GM18520 (cell line): ENCODE measurements around the gene SPACDR.

Experiments
- ATAC-seq: cut with Tn5 transposase; IDR thresholded peaks from one replicate; pipeline ENCODE4 v1.9.1; 2021; ENCODE audit not compliant: unreplicated experiment

SPACDR gene

DNA sequence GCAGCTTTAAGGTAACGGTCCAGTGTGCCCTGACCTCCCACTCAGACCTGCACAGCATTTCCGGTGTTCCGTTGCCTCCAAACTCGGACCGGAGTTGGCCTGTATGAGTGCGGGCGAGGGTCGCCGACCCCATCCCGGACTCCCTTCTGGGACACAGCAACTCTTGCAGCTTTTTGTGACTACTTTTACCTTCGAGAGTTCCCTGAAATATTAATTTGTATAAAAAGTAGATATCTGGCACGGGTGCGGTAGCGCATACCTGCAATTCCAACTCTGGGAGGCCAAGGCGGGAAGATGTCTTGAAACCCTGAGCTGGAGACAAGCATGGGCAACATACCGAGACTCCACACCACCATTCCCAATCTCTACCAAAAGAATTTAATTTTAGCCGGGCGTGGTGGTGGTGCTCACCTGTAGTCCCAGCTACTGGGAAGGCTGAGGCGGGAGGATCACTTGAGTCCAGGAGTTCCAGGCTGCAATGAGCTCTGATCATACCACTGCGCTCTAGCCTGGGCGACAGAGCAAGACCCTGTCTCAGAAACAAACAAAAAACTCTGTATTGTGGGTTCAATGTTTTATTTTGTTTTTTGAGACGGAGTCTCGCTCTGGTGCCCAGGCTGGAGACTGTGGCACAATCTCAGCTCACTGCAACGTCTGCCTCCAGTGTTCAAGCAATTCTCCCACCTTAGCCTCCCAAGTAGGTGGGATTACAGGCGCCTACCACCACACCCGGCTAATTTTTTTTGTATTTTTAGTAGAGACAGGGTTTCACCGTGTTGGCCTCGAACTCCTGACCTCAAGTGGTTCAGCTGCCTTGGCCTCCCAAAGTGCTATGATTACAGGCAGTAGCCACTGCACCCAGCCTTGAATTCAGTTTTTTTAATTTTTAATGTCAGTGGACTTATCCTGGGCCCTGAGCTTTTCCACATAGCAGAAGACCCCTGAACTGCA is 26.6 kb downstream of the SPACDR start:
- no peak for ATAC-seq

DNA sequence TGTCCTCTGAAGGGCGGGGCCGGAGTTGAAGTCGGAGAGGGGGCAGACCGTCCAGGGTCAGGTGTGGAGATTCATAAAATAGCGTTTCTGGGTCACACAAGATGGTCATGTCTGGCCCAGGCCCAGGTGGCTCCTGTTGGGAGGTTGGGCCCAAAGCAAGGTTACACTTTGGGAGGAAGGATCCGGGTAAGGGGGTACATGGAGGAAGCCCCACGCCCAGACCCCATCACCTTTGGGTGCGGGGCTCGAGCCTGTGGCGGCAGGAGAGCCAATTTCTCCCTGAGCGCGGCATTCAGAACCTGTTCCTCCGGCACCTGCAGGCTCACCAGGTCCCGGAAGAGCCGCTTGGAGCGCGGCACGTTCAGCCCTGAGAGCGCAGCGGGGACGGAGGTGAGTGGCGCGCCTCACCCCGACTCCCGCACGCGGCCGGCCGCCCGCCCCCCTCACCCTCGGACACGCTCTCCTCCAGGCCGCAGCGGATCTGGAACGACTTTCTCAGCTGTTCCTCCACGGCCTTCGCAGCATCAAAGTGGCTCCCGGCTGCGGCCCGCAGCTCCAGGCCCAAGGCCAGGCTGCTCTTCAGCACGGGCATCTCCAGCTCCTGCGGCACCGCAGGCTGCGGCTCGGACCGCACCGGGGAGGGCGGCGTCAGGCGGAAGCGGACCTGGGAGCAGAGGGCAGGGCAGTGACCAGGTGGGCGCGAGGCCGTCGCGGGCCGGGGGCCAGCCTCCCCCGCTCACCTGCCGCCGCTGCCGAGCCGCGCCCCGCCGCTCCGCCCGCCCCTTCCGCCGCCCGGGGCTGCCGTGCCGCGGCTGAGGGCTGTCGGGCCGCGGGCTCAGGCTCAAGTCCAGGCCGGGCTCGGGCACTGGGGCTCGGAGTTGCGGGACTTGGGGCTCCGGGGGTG is 28.4 kb downstream of the SPACDR start:
- peak; percentile 19 for ATAC-seq

DNA sequence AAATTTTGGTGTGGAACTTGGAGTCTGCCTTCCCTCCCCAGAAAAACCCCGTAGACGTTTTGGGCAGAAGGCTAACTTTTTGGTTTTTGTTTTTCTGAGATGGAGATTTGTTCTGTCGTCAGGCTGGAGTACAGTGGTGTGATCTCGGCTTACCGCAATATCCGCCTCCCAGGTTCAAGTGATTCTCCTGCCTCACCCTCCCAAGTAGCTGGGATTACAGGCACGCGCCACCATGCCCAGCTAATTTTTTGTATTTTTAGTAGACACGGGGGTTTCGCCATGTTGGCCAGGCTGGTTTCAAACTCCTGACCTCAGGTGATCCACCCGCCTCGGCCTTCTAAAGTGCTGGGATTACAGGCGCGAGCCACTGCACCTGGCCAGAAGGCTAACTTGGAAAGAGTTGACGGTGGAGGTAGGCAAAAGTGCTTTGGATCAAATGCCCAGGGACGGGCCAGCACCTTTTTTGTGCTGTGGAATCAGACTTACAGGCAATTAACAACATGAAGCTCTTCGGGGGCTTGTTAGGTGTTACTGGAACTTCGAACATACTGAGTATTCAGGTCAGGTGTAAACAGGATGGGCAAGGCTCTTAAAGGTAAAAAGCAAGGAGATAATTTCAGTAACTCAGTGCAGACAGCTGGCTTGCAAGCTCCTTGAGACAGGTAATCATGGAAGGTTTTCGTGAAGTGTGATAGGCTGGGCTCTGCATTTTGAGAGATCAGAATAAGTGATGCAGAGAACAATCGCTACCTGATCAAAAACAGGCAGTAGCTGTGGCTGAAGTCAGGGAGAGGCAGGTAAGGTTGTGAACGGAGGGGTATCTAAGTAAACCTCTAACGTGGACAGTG is 29.5 kb downstream of the SPACDR start:
- ATAC-seq, result no peak

DNA sequence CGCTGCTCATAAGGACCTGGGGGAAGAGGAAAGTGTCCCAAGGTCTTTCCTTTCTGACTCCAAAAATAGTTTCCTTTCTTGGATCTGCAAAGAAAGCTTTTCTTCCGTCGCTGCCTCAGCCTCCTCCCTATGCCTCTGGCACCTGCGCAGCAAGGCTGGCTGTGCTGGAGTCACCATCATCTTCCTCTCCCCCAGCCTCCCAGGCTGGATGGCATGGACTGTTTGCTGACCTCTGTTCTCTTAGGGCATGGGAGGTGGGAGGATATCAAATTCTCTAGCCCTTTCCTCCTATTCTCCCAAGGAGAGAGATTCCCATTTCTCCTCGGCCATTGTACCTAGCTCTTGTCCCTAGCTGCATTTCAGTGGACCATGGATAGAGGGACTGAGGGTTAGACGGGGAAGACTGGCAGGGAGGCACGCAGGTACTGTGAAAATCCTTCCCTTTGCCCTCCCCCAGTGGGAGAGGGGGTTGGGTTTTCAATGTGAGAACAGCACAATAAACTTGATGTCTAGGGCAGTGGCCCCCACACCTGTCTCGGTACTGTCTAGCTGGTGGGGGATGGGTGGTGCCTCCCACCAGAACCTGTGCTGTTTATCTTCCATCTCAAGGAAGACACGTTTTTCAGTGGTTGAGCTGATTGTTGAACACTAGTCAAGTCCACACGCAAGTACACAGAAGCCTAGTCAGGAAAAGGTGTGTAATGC is 30.3 kb downstream of the SPACDR start:
- no peak for ATAC-seq

DNA sequence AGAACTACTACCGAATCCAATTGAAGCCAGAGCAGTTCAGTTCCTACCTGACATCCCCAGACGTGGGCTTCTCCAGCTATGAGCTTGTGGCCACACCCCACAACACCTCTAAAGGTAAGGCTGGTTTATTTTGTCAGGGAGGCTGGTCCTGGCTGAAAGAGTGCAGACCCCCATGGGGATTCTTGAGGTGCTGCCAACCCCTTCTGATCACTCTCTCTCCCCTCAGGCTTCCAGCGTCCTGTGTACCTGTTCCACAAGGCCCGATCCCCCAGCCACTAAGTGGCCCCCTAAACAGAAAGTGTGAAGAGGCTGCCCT is 30.8 kb downstream of the SPACDR start:
- ATAC-seq, result no peak

DNA sequence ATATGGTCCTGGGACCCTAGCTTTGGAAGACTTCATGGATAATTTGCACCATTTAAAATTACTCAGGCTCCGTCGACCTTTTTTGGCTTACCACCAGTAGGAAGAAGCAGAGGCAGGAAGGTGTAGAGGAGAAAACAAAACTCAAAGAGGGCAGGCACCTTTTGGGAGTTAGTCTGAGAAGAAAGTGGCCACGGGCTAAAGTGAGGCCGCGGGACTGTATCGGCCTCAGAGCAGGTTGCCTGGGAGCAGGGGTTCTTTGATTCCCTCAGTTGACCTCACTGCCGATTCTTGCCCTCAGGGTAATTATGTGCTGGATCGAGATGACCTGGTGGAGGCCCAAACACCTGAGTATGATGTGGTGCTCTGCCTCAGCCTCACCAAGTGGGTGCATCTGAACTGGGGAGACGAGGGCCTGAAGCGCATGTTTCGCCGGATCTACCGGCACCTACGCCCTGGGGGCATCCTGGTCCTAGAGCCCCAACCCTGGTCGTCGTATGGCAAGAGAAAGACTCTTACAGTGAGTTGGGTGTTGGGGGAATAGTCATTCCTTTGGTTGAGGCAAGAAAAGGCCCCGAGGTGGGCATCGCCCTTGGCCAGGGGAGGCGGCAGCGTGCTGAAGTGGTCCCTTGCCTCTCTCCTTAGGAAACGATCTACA is 31.3 kb downstream of the SPACDR start:
- no peak for ATAC-seq

DNA sequence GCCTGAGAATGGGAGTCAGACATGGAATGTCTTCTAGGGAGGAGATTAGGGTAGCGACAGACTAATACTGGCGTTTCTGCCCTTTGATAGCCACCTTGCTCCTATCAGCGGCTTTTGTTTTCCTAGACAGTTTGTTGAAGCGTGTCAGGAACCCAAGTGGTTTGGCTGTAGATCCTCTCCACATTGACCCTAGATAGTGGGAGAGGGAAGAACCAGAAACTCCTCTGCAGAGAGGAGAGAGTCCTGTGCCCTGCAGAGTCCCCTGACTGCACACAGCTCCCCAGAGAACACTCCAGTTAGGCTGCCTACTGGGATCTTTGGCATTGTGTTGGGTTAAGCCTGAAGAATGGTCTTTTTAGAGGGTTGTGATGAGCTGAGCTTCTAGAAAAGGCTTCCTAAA is 32.0 kb downstream of the SPACDR start:
- no peak for ATAC-seq

DNA sequence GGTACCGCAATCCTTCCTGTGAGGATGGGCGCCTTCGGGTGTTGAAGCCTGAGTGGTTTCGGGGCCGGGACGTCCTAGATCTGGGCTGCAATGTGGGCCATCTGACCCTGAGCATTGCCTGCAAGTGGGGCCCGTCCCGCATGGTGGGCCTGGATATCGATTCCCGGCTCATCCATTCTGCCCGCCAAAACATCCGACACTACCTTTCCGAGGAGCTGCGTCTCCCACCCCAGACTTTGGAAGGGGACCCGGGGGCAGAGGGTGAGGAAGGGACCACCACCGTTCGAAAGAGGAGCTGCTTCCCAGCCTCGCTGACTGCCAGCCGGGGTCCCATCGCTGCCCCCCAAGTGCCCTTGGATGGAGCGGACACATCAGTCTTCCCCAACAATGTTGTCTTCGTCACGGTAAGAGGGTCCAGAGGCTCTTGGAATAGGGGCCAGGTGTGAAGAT is 32.7 kb downstream of the SPACDR start:
- no peak for ATAC-seq

DNA sequence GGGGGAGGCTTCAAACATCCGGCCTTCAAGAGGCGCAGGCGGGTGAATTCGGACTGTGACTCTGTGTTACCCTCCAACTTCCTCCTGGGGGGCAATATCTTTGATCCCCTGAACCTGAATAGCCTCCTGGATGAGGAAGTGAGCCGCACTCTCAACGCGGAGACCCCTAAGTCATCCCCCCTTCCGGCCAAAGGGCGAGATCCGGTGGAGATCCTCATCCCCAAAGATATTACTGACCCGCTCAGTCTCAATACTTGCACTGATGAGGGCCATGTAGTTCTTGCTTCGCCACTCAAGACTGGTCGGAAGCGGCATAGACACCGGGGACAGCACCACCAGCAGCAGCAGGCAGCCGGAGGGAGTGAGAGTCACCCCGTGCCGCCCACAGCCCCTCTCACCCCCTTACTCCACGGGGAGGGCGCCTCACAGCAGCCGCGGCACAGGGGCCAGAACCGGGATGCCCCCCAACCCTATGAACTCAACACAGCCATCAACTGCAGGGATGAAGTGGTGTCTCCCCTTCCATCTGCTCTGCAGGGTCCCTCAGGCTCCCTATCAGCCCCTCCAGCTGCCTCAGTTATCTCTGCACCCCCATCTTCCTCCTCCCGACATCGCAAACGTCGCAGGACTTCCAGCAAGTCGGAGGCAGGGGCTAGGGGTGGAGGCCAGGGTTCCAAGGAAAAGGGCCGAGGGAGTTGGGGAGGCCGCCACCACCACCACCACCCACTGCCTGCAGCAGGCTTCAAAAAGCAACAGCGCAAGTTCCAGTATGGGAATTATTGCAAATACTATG is 33.4 kb downstream of the SPACDR start:
- ATAC-seq, result no peak

DNA sequence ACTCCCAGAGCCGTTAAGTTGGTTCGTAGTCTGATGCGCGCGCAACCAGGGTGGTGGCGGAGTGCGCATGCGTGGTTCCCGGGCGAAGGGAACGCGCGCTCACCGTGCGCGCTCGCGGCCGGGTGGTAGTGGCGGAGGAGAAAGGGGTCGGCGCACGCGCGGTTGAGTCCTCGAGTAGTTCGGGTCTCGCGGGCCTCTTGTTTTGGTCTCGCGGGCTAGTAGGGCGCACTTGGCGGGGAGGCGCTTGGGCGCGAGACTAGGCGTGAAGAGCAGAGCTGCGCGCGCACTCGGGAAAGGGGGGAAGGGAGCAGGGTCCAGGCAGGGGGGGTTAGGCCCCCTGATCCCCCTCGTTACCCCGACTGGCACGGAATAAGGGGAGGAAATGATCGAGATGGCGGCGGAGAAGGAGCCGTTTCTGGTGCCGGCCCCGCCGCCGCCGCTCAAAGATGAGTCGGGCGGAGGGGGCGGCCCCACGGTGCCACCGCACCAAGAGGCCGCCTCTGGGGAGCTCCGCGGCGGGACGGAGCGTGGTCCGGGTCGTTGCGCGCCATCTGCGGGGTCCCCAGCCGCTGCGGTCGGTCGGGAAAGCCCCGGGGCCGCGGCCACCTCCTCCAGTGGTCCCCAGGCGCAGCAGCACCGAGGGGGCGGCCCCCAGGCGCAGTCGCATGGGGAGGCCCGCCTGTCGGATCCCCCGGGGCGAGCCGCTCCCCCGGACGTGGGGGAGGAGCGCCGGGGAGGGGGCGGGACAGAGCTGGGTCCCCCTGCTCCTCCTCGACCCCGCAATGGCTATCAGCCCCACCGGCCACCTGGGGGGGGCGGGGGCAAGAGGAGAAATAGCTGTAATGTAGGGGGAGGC is 34.2 kb downstream of the SPACDR start, which contains the start of gene MEPCE:
TSS of gene MEPCE (plus strand) at position 195 of the 856 bp plus-strand sequence. CDS start at position 383, 188 bp downstream.
- ATAC-seq, result peak; percentile 21

DNA sequence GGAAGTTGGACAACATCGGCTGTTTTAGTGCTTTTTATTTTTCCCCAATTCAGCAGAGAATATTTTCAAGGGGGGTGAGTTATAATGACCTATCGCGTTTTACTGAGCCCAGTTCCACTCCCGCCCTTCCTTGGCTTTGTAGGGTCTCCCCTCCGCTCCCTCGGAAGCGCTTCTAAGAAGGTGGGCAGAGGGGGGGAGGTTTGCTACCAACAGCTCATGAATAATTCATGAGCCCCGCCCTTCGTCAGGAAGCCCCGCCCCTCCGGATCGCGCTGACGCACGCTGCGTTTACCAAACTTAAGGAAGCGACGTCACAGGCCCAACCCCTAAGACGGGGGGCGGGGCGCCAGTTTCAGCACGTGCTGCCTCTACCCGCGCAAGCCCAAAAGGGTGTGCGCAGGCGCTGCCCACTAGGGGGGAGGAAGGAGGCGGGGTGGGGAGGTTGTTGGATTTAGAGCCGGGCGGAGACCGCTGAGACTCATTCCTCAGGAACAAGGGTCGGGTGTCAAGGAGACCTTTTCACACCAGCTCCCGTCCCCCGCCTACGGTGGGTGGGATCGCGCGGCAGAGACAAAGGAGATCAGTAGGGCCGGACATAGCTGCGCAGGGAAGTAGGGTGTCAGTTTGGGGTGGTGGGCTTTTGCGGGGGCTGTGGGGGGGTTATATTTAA is 35.0 kb downstream of the SPACDR start:
- ATAC-seq, result peak; percentile 23

DNA sequence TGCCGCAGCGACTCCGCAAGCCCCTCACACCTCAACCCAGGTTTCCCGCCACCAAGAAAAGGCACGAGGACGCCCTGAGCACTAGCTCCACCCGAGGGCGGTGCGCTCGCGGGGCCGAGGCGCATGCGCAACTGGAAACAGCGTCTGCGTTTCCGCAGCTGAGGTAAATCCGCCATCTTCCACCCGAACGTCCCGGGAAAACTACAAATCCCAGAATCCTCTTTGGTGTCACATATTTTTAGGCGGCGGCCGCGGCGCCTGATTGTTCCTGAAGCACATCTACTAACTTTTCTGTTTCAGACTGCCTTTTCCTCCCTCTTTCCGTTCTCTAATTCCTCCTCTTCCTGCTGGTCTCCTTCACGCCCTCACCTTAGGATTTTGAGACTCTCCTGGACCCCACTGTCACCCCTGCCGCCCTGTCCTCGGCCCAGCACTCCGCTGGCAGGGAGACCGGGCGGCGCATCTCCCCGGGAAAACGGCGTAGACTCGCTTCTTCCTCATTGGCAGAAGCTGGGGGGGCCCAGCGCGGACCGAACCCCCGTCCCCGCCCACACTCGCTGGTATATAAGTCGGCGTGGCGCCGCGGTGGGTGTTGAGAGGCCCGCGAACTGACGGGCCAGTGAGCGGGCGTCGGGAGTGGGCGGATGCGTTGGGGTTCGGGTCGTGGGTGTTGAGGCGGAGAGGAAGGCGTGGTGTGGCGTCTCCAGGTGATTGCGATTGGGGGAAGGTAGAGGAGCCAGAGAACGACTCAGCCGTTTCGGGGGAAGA is 35.7 kb downstream of the SPACDR start, which contains the start of gene ZCWPW1:
TSS of gene ZCWPW1 (minus strand) at position 505 of the 768 bp plus-strand sequence. CDS start 8,054 bp downstream, outside the sequence.
- peak; percentile 35 for ATAC-seq

DNA sequence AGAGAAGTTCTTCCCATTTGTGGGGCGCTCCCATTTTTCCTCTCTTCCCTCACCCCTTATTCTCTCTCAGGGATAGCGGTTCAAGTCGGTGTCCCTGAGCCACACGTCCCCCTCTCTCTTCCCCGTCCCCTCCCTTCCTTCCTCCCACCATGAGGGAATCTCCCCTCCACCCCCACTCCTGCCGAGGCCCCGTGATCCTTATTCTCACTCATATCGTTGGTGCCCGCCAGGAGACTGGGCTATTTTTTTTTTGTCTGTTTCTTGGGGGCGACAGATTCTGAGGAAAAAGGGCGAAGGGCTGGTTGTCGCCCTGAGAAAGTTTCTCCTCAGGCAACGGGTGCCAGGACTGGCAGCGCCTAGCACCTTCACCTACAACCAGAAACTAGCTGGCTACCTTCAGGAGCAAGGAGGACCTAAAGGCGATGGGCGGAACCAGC is 36.3 kb downstream of the SPACDR start:
- no peak for ATAC-seq

DNA sequence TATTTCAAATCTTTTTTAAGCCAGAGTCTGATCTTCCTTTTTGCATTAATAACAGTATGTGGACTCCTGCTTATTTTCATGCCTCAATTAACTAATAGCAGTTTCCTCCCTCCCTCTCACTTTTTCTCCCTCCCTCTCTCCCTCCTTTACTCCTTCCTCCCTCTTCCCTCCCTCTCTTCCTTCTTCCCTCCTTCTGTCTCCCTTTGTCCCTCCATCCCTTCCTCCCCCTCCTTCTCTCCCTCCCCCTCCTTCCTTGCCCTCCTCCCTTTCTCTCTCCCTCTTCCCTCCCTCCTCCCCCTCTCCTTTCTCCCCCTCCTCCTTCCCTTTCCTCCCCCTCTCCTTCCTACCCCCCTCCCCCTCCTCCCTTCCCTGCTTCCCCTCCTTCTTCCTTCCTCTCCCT is 37.5 kb downstream of the SPACDR start:
- no peak for ATAC-seq

DNA sequence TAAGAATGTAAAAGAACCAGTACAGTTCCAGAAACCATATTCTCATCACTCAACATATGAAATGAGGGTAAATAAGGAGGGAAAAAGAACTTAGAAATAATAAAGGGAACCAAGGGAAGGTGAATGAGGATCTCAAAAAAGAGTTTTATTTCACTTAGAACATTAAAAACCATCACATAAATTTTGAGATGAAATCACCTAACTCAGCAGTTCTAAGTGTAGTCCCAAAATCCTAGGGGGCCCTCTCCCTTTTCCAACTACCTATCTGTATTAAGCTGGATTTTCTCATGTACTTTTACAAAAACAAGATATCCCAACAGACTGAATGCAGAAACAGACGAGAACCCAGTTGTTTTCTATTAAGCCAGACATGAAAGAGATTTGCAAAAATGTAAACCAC is 38.7 kb downstream of the SPACDR start:
- no peak for ATAC-seq

DNA sequence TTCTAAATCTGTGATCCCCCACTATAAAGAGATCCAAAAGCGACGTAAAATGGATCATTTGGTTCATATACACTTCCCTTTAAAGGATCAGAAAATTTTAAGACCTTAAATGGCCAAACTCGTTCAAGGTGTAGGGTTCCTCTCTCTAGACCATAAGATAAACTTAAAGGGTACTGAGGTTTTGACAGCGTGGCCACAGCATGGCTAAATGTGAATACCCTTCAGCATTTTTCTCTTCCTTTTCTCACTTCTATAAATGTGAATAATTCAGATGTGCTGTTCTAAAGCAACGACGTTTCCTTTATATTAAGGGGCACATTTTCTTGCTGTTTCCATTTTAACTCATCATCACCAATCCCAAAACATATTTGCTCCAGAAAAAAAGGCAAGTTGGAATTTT is 40.7 kb downstream of the SPACDR start:
- no peak for ATAC-seq
